ENCODE results near the gene COL27A1. TPM values are rescaled to one million over a fixed set of nuclear protein-coding genes. Genes with fewer than 3 reads are reported as not detected.

COL27A1 gene
- total RNA-seq, 2 experiments from 2014 or later = not detected

- Histone ChIP-seq H3K9me3 (ENCODE audit: low read length) (no peaks in the 10 kb centered on the region), H3K27ac (ENCODE audit: low read depth, low read length, poor library complexity, severe bottlenecking) (no peak overlapping the region), H2AFZ (ENCODE audit: low read length) (no peak overlapping the region), H3K36me3 (ENCODE audit: insufficient read depth, low read length) (no peaks in the 10 kb centered on the region), H3K79me2 (ENCODE audit: insufficient read depth, low read depth, low read length) (no peaks in the 10 kb centered on the region), H3K4me1 (ENCODE audit: insufficient read depth, low read length, poor library complexity, severe bottlenecking) (no peaks in the 10 kb centered on the region), H3K4me2 (ENCODE audit: low read length) (no peak overlapping the region), H4K20me1 (ENCODE audit: insufficient read depth, low read length) (no peaks in the 10 kb centered on the region), H3K4me3 (ENCODE audit: low read depth, low read length, poor library complexity, severe bottlenecking) (no peak overlapping the region), H3K9me2 (ENCODE audit: insufficient read depth, low read length) (no peaks in the 10 kb centered on the region)
- DNase-seq (ENCODE audit: low spot score) = no peak
- intact Hi-C loops (cut with micrococcal nuclease; ENCODE audit: unreplicated experiment) = no loop called here
- TF ChIP-seq CTCF (conservative IDR thresholded peaks at IDR 0.05; ENCODE audit: low read length) (no peak), EZH2phosphoT487 (IDR thresholded peaks at IDR 0.05; ENCODE audit: borderline replicate concordance, low read depth, low read length) (no peak)
- ChIA-PET CTCF (ENCODE audit: unreplicated experiment) (no interaction called here), POLR2A (interaction anchor here (1.0 kb wide), 1 partner anchor 100 kb away, joined by 3 read pairs; no protein-coding TSS in a partner anchor)
- BruUV-seq (replicated peaks) = no TSS peak
Measured at GRCh38 chr9:114309096-114309495, 153.8 kb downstream of the COL27A1 start.

DNA sequence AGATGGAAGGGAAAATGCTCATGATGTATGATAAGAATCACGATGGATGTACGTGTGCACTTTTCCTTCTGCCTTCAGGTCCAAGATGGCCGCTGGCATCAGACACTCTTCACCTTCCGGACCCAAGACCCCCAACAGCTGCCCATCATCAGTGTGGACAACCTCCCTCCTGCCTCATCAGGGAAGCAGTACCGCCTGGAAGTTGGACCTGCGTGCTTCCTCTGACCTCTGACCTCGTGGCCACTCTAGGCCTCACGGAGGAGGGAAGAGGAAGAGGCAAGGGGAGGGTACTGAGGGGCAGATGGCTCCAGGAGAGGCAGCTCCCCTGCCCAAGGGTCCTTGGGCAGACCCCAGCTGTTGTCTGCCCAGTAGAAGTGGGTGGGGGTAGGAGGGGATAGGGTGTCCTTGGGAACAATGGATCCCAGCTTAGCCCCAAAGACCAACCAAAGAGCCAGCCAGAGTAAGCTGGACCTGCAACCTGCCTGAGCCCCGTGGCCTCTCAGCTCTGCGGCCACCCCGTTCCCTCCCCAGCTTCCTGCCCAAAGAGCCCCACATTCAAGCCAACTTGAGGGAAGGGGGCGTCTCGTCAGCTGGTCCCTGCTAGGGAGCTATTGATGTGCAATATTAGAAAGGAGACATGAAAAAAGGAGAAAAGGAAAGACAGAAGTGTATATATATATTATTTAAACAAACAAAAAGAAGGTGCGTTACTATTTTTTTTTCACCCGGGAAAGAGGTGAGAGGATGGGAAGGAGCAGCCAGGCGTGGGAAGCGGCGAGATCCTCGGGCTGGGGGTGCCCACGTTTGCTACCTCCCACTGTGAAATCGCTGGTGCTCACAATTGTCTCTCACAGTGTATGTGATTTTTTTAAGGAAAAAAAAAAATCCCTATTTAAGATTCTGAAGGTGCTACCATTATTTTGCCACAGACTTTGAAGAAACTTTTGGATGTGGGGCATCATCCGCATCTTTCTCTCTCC is 155.4 kb downstream of the COL27A1 start:
- CTCF ChIA-PET (ENCODE audit: unreplicated experiment) = no interaction called here

More for the DNA sequence above, 155.4 kb downstream of the COL27A1 start:
- Histone ChIP-seq H3K27ac (ENCODE audit: low read depth, low read length, poor library complexity, severe bottlenecking) (no peak overlapping the region), H3K4me1 (ENCODE audit: insufficient read depth, low read length, poor library complexity, severe bottlenecking) (no peaks in the 10 kb centered on the region), H3K79me2 (ENCODE audit: insufficient read depth, low read depth, low read length) (no peaks in the 10 kb centered on the region), H3K36me3 (ENCODE audit: insufficient read depth, low read length) (no peaks in the 10 kb centered on the region), H3K4me3 (ENCODE audit: low read depth, low read length, poor library complexity, severe bottlenecking) (no peak overlapping the region), H2AFZ (ENCODE audit: low read length) (no peak overlapping the region), H3K9me2 (ENCODE audit: insufficient read depth, low read length) (no peaks in the 10 kb centered on the region), H4K20me1 (ENCODE audit: insufficient read depth, low read length) (no peaks in the 10 kb centered on the region), H3K4me2 (ENCODE audit: low read length) (no peak overlapping the region), H3K9me3 (ENCODE audit: low read length) (no peaks in the 10 kb centered on the region)
- intact Hi-C loops (cut with micrococcal nuclease; ENCODE audit: unreplicated experiment) = no loop called here
- BruUV-seq (replicated peaks) = no TSS peak
- POLR2A ChIA-PET = no interaction called here
- no peak for DNase-seq (ENCODE audit: low spot score)
- TF ChIP-seq EZH2phosphoT487 (IDR thresholded peaks at IDR 0.05; ENCODE audit: borderline replicate concordance, low read depth, low read length) (no peak), CTCF (conservative IDR thresholded peaks at IDR 0.05; ENCODE audit: low read length) (no peak)
